Measurements from ENCODE around the gene GPR17.

Gene GPR17

DNA sequence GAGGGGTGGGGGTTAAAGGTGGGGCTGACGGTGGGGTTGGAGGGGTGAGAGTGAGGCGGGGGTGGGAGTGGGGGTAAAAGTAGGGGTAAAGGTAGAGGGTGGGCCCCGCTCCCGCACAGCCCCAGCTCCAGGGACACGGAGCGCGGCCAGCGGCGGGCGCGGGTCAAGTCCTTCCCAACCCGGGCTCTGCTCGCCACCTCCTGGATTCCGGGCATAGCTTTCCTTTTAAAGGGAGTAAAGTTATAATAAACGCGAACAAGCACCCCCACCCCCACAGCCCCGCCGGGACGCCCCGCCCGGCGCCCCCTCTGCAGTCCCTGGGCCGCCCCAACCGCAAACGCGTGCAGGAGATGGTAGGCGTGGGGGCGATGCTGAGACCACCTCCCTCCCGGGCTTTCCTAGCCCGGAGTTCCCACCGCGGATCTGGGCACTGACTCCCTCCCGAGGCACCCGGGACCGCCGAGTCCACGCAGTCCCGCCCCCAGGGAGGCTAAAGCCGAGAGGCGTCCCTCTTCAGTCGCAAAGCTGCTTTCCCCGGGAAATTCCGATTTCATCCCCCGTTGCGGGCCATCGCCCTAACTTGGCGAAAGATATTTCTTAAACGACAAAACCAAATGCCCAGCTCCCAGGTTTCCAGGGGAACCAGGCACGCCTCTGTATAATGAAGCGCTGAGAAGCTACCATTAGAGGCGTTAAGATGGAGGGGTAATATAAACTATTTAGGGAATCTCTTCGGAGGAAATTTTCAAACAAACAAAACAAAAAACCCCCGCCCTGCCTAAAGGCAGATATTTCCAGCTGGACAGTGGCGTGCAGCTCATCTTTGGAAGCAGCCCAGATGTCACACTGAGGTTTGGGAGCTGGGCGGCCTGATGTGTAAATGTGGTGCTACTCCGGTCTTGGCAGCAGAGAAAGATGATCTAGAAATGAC is 29.6 kb downstream of the GPR17 start, which contains the start of gene LIMS2:
Gene LIMS2 (minus strand): TSS at position 200 of the 931 bp plus-strand sequence. CDS start 506 bp downstream, outside the sequence.
- TF ChIP-seq GATA1 (IDR thresholded peaks at IDR 0.05; ENCODE audit: low read depth, low read length) (no peak), POLR2A (IDR thresholded peaks at IDR 0.05; ENCODE audit: low read length) (no peak)
- no peak for DNase-seq

- TF ChIP-seq POLR2A (IDR thresholded peaks at IDR 0.05; ENCODE audit: low read length) (no peak), GATA1 (IDR thresholded peaks at IDR 0.05; ENCODE audit: low read depth, low read length) (no peak)
Observed at GRCh38 chr2:127676906-127677305, 31.0 kb downstream of the GPR17 start.

DNA sequence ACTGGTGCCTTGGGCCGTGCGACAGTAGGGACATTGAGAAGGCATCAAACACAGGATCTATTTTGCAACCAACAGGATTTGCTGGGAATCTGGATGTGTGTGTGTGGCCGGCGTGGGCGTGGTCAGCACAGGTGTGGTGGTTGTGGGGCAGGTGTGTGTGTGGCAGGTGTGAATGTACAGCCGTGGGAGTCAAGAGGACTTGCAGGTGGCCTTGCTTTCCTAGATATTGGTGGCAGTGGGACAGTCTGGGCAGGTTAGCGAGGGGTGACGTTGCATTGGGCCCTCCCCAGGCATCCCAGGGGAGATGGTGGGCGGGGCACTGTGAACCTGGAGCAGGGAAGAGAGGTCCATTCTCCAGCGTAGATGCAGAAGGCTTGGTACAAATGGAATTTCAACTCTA is 32.6 kb downstream of the GPR17 start:
- DNase-seq: no peak
- TF ChIP-seq GATA1 (IDR thresholded peaks at IDR 0.05; ENCODE audit: low read depth, low read length): no peak
- TF ChIP-seq POLR2A (IDR thresholded peaks at IDR 0.05; ENCODE audit: low read length): no peak

More at GRCh38 chr2:127676906-127677305, 31.0 kb downstream of the GPR17 start:
- no peak for DNase-seq

- TF ChIP-seq GATA1 (IDR thresholded peaks at IDR 0.05; ENCODE audit: low read depth, low read length): no peak
- TF ChIP-seq POLR2A (IDR thresholded peaks at IDR 0.05; ENCODE audit: low read length): no peak
- DNase-seq: no peak
Observed at GRCh38 chr2:127678991-127679390, 33.0 kb downstream of the GPR17 start.

GRCh38 chr2:127679680-127680361 is 33.9 kb downstream of the GPR17 start:
- no peak for DNase-seq

GRCh38 chr2:127680706-127681287 is 34.8 kb downstream of the GPR17 start:
- DNase-seq: no peak
- TF ChIP-seq POLR2A (IDR thresholded peaks at IDR 0.05; ENCODE audit: low read length) (no peak), GATA1 (IDR thresholded peaks at IDR 0.05; ENCODE audit: low read depth, low read length) (no peak)

More at GRCh38 chr2:127679680-127680361, 33.9 kb downstream of the GPR17 start:
- TF ChIP-seq GATA1 (IDR thresholded peaks at IDR 0.05; ENCODE audit: low read depth, low read length) (no peak), POLR2A (IDR thresholded peaks at IDR 0.05; ENCODE audit: low read length) (no peak)

- TF ChIP-seq GATA1 (IDR thresholded peaks at IDR 0.05; ENCODE audit: low read depth, low read length) (no peak), POLR2A (IDR thresholded peaks at IDR 0.05; ENCODE audit: low read length) (no peak)
- no peak for DNase-seq
Observed at GRCh38 chr2:127681288-127681804, 35.4 kb downstream of the GPR17 start.

GRCh38 chr2:127681976-127682857 is 36.3 kb downstream of the GPR17 start:
- TF ChIP-seq POLR2A (IDR thresholded peaks at IDR 0.05; ENCODE audit: low read length): no peak
- no peak for TF ChIP-seq GATA1 (IDR thresholded peaks at IDR 0.05; ENCODE audit: low read depth, low read length)
- DNase-seq: no peak

- TF ChIP-seq POLR2A (IDR thresholded peaks at IDR 0.05; ENCODE audit: low read length) (no peak), GATA1 (IDR thresholded peaks at IDR 0.05; ENCODE audit: low read depth, low read length) (no peak)
Observed at GRCh38 chr2:127683056-127683455, 37.1 kb downstream of the GPR17 start.

DNA sequence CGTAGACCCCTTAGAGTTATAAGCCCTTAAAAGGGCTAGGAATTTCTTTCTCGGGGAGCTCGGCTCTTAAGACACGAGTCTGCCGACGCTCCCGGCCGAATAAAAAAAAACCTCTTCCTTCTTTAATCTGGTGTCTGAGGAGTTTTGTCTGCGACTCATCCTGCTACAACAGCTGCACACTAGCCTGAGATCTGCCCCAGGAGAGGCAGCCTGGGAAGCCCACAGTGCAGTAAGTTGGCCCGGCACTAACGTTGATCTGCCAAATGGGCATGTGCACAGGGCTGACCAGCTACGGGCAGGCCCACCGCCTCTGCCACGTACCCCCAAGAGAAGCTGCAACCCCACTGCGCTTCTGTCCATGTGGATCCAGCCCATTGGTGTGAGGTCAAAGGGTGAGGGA is 37.8 kb downstream of the GPR17 start:
- no peak for DNase-seq
- TF ChIP-seq POLR2A (IDR thresholded peaks at IDR 0.05; ENCODE audit: low read length) (no peak), GATA1 (IDR thresholded peaks at IDR 0.05; ENCODE audit: low read depth, low read length) (no peak)

More at GRCh38 chr2:127683056-127683455, 37.1 kb downstream of the GPR17 start:
- no peak for DNase-seq

DNA sequence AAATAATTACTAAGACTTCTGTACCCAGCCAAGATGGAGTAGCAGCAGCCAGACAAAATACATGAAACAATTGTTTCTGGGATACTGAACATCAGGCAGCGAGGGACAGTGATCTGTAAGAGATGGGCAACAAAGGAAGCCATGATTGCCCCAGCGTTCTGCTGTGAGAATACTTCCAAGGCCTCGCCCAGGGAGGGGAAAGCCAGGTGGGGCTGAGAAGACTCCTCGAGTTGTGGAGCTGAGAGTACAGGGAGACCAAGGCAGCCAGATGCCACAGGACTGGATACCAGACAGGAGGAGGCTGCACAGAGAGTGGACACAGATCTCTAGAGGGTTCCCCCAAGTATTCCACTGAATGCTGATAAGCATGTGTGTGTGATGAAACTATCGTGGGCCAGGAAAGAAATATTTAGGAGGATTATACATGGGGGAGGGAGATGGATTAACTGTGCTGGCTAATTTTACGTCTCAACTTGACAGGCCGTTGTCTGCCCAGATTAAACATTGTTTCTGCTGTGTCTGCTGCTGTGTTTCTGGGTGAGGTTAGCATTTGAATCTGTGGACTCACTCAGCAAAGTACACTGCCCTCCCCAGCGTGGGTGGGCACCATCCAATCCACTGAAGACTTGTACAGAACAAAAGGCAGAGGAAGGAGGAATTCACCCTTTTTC is 39.6 kb downstream of the GPR17 start:
- TF ChIP-seq POLR2A (IDR thresholded peaks at IDR 0.05; ENCODE audit: low read length) (no peak), GATA1 (IDR thresholded peaks at IDR 0.05; ENCODE audit: low read depth, low read length) (no peak)
- no peak for DNase-seq

- DNase-seq: no peak
- TF ChIP-seq GATA1 (IDR thresholded peaks at IDR 0.05; ENCODE audit: low read depth, low read length) (no peak), POLR2A (IDR thresholded peaks at IDR 0.05; ENCODE audit: low read length) (no peak)
Observed at GRCh38 chr2:127688405-127688804, 42.5 kb downstream of the GPR17 start.

Data from erythroblast (primary cell).